ENCODE measurements around the gene XYLB.

Gene XYLB

DNA sequence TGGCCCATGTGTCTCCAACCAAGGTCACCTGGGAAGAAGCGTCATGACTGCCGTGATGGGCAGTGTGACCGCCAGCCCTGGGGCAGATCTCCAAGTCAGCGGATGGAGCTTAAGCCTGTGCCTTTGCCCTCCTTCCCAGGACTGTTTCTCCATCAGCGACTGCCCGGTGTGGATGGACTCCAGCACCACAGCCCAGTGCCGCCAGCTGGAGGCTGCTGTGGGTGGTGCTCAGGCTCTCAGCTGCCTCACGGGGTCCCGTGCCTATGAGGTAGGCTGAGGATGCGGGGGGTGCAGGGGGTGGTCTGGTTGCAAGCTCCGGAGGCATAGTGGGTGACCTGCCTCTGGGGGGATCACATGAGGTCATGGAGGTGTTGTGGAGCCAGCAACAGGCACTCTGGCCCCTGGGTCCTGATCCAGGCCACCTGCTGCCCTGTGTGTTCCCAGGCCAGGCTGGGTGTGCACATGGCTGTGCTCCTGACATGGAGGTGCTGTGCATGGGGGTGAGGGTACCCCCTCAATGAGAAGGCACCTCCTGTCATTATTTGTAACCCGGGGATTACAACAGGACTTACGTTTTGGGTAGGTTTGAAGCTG lies 19.0 kb downstream of the XYLB start:
- no peak for DNase-seq

DNA sequence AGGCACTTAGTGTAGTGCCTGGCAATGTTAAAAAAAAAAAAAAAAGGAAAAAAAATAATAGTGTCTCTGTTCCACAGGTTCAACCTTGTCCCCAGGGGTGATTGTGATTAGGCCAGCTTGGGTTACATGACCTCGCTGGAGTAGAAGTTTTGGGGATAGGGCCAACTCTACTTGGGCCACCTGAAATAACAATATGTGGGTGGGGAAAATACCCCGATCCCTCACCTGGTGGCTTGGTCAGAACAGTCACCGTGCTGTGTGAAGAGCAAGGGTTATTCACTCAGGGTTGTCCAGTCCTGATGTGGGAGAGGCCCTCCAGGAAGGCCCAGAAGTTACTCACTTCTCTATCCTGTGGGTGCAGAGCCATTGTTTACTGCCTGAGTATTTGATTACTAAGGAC lies 19.5 kb downstream of the XYLB start:
- no peak for DNase-seq

DNA sequence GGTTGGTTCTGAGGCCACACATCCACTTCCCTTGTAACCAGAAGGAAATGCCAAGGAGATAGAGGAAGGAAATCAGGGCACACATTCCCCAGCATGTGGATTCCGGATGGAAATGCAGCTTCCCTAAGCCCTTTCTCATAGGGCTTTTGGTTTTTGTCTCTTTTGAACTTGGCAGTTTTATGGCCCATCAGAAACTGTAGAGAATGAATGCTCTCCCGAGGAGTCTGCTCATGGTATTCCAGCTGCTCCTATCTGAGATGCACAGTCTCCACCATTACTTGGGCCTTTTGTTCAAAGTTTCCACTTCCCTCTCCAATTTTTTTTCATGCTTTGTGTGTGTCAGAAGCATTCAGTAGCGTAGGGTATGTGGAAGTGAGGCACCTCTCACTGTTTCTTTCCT lies 21.2 kb downstream of the XYLB start:
- DNase-seq, result no peak

DNA sequence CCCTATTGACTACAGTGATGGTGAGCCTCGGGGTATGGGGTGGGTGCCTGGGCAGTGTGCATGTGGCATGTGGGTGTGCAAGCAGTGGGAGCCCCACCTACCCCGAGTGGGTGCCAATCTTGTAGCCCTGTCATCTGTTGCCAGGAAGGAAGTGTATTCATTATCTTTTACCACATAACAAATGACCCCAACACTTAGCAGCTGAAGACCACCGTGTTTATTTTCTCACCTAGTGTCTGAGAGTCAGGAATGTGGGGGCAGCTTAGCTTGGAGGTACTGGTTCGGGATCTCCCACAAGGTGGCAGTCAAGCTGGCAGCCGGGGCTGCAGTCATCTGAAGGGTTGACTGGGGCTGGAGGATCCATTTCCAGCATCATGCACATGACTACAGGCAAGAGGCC lies 21.7 kb downstream of the XYLB start:
- no peak for DNase-seq

DNA sequence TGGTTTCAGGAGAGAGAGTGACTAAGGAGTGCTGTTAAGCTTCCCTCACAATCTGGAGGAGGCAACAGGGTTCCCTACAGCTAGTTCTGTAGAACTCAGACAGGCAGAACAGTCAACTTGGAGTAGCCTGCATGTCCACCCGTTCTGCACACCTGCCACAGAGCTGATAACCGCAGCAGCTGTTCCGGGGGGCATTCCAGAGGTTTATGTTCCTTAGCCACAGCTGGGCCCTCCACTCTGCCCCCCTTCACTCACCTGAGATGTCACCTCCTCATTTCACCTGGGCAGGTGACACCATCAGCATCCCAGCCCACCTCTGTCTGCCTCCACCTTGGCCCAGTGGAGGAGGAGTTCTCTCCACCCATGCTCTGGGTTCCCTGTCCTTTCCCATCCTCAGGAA lies 22.6 kb downstream of the XYLB start:
- DNase-seq, result no peak

DNA sequence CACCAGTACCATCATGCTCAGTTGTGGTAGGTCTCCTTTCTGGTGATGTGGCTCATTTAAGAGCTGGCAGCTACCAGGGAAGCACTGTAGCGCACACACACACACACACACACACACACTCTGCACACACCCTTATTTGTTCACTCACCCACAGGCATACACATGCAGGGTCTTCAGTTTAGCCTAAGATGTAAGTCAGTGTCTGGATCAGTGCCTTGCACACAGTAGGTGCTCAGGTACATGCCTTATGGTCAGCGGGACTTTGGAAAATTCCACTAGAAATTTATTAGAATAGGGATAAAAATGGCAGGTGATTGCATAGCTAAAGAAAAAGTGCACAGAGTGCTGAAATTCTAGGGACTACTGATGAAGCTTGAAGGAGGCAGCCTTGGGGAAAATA lies 23.6 kb downstream of the XYLB start:
- DNase-seq, result no peak

DNA sequence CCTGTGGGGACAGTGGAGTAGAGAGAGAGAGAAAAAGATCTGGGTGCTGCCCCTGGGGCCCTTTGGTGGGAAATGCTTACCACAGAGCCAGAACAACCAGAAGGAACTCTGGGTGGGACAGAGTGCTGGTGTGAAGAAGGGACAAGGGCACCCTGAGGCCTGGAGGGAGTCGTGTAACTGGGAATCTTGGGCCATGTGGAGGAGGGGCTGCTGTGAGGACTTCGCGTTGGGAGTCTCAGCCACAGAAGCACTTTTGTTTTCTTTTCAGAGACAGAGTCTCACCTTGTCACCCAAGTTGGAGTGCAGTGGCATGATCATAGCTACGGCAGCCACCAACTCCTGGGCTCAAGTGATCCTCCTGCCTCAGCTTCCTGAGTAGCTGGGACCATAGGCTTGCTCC lies 24.3 kb downstream of the XYLB start:
- DNase-seq, result no peak

DNA sequence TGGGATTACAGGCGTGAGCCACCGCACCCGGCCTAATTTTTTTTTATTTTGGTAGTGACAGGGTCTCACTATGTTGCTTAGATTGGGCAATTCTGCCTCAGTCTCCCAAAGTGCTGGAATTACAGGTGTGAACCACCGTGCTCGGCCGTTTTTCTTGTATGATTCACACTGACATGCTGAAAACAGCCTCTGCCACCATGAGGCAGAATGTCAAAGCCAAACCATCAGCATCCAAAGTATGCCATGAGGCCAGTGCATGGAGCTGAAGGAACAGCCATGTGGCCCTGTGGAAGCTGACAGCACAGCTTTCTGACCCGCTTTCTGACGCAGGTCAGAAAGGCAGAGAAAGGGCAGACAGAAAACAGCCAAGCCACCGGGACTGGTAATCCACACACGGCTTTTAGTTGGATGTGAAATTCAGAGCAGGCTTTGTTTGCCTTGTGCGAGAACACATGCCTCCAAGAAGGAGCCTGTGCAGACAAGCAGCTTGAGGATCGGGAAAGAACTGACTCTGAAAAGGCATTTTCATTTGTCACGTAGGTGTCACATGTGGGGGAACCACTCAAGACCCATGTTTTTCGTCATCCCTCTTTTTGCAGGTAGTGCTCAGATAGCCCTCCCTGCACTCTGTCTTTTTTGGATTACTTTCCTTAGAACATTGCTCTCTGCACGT lies 25.1 kb downstream of the XYLB start:
- no peak for DNase-seq

DNA sequence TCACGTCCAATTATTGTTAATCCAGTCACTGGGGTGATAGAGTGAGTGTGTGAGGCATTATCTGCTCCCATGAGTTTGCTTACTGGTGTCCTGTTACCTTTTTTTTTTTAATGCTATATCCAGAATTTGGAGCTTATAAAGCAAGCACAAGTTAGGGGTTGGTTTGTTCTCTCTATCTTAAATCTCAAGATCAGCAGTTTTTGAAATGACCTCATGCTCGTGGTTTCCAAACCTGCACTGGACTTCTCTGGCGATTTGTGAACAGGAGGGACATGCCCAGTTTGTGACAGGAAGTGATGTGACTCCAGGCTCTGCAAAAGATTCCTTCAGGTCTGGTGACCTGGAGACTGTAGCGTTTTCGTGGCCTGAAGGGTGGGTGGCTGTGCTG lies 25.6 kb downstream of the XYLB start:
- DNase-seq, result no peak

DNA sequence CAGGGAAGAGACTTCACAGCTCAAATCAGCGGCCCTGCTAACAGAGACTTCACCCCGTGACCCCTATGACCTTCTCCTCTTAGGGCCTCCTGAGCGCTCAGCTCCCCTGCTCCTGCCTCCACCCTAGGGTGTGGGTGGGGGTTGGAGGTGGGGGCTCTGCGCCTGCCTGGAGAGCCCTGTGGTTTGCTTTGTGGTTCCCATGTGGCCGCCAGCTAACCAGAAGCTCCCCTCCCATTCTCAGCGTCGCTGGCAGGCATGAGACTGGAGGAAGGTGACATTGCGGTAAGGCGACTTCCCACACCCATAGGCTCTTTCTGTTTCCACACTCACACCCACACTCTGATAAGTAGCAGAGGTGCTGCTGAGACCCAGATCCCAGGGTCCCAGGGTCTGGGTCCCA lies 27.6 kb downstream of the XYLB start:
- no peak for DNase-seq

DNA sequence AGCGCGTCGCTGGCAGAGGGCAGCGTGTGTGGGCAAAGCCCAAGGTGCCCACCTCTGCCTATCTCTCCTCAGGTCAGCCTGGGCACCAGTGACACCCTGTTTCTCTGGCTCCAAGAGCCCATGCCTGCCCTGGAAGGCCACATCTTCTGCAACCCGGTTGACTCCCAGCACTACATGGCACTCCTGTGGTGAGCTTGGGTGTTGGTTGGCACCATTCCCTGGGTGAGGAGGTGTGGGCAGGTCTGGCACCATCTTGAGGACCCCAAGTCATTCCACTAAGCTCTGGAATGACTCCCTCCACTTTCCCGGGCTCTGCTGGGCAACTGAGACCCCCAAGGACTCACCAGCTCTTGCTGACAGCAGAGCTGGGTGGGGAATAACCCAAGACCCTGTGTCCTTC lies 28.5 kb downstream of the XYLB start:
- DNase-seq, result no peak

DNA sequence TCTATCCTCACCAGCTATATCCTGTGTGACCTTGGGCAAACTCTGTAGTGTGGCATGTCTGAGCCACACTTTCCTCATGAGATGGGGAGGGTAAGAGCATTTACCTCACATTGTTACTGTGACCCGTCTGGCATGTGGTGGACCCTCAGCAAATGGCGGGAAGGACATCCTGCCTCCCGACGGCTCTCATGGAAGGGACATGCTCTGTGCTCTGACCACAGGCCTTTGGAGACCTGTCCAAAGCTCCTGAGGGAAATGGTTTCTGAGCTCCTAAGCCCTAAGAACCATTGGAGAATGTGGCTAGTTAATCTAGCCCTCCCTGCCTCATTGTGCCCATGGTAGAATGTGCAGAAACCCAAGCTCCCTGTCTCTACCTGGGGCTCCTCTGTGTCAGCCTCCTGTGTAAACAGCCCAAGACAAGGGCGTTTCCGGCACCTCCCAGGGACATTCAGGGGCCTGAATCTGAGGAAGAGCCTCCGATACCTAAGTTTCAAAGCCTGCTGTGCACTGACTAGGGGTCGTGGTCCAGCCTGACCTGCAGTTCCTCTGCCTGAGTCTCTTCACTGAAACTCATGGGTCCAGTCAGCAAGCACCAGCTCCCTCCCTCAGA lies 29.0 kb downstream of the XYLB start:
- DNase-seq, result no peak

DNA sequence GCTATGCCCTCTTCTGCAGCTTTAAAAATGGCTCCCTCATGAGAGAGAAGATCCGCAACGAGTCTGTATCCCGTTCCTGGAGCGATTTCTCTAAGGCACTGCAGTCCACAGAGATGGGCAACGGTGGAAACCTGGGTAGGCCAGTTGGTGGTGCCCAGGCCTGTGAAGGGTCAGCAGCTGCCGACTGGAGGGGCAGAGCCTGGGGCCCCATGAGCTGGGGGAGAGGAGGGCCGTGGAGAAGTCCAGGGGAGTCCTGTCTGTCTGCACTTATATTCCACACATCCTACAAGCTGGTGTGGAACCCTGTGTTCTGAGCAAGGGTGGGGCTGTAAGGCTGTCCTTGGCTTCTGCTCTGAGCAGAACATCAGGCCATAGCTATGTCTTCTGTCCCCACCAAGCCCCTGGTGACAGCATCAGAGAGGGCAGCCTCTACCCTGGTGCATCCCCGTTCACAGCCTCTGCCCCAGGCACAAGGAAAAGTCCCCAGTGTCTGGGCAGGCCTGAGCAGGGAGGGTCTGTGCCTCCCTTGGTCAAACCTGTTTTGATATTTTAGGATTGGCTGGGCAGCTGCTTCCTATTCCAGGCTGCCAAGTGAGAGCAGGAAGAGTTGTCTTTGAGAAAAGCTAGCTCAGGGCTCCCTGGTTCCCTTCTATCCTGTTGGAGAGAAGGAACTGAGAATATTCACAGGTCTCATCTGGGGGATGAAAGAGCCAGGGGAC lies 29.7 kb downstream of the XYLB start:
- no peak for DNase-seq

DNA sequence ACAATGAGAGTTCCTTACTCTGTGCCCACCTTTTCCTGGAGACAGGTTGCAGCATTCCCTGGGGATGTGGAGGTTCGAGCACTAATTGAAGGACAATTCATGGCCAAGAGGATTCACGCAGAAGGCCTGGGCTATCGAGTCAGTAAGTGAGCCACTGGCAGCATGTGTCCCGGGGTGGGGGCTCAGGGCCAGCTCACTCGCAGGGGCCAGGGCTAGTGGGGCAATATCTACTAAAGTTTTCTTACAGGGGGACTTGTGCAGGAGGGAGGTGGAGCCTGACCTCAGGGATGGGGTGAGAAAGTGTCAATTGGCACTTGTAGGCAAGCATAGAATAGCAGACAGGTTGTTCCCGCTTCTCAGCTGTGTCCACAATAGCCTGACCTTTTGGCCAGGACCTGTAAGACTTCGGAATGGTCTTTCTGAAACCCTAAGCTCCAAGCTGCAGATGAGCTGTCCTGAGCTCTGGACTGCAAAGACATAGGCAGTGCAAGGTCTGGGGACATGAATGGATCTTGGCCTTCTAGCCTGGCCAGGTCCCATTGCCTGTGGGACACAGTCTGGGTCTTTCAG lies 32.7 kb downstream of the XYLB start:
- DNase-seq, result no peak

DNA sequence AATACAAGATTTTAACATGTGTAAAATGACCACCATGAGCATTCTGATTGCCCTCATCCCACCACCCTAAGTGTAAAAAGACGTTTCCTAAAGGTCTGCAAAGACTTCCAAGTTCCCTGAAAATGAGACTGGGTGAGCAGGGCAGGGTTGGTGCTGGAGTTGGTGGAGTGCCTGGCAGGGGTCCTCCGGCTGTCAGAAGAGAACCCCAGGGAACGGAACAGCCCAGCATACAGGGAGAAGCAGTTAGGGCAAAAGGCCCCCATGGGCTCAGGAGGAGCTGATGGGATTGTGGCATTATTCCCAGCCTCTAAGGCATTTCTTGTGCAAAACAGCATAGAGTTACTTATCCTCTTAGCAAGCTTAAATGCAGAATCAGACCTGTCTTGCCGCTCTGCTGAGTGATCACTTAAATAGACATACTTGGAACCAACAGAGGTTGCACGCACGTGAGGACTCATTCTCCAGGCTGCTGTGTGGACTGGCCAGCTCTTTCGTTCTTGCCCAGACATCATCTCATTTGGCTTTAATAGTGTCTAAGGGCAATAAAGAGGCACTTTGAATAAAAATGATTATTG lies 36.0 kb downstream of the XYLB start:
- no peak for DNase-seq

DNA sequence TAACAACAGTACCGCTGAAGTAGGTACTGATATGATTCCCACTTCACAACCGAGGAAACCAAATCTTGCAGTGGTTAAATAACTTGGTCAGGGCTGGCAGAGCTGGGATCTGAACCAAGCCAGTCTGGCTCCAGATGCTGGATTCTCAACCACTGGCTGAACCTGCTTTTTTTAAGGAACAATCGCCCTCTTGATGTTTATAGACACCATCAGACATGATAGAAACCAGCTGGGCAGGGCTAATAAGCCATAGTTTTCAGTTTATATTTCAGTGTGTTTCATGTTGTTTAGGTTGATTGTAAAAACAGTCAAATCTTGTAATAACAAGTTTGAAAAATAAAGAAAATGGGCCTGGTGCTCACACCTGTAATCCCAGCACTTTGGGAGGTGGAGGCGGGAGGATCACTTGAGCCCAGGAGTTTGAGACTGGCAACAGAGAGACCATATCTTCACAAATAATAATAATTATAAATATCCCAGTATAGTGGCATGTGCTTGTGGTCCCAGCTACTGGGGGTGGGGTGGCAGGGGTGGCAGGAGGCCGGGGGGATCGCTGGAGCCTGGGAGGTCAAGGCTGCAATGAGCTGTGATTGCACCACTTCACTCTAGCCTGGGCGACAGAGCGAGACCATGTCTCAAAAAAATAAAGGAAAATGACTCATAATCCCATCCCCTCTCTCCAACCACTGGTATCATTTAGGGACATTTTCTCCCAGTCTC lies 36.7 kb downstream of the XYLB start:
- DNase-seq, result no peak

DNA sequence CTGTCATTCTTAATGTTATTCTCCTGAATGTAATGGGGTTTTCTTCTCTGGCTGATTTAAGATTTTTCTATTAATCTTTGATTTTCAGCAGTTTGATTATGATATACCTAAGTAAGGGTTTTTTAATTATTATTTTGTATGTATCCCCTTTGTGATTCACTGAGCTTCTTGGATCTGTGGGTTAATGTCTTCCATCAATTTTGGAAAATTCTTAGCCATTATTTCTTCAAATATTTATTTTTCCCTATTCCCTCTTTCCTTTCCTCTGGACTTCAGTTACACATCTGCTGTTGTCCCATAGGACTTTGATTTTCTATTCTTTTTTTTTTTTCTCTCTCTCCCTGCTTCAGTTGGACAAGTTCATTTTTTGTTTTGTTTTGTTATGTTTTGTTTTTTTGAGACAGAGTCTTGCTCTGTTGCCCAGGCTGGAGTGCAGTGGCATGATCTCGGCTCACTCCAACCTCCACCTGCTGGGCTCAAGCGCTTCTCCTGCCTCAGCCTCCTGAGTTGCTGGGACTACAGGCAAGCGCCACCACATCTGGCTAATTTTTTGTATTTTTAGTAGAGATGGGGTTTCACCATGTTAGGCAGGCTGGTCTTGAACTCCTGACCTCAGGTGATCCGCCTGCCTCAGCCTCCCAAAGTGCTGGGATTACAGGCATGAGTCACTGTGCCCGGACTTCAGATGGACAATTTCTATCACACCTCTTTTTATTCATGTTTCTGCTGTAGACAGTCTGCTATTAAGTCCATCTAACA lies 40.6 kb downstream of the XYLB start:
- no peak for DNase-seq

DNA sequence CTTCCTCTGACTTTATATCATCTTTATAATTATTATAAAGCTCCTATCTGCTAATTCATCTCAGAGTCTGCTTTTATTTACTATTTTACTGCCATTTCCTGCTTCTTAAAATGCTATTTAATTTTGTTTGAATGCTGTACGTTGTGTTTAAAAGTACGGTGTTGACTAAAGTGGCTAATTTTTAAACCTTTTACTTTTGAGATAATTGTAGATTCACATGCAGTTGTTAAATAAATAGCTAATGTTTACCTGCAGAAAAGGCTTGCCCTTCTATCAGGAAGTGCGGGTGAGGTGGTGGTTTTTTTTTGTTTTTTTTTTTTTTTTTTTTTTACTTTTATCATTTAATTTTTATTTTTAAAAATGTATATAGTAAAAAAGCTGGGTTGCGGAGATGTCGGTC lies 41.3 kb downstream of the XYLB start:
- DNase-seq, result no peak

DNA sequence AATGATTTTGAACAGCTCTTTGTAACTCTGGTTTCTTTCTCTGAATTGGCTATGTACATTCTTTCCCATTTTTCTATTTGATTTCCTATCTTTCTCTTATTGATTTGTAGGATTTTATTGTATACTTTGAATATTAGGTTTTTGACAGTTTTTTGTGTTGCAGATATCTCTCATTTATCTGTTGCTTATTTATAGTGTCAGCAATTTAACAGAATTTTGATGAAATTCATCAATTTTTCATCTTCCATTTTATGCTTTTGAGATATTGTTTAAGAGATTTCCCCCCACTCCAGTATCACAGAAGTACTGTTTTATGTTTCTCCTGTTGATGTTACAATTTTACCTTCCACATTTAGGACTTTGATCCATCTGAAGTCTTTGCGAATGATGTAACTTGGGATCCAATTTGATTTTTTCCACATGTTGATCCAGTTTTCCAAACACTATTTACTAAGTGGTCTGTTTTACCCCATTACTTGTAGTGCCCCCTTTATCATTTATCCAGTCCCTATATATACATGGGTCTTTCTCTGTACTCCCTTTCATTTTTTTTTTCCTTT lies 46.1 kb downstream of the XYLB start:
- DNase-seq, result no peak

DNA sequence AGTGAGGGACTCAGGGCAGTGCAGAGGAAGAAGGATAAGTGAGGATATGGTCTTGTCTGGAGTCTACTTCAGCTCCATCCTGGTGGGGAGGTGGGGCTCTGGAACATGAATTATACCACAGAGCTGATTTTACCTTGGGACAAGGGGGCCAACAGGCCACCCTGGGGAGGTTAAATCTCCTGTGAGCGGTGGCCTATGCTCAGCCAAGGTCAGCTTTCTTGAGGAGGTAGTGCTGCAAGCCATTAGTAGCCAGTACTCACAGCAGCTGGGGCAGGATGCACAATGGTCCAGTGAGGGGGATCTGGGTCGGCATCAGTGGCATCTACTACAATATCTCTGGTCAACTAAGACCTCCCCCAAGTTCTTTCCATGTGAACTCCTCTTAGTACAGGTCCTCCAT lies 49.7 kb downstream of the XYLB start:
- no peak for DNase-seq

DNA sequence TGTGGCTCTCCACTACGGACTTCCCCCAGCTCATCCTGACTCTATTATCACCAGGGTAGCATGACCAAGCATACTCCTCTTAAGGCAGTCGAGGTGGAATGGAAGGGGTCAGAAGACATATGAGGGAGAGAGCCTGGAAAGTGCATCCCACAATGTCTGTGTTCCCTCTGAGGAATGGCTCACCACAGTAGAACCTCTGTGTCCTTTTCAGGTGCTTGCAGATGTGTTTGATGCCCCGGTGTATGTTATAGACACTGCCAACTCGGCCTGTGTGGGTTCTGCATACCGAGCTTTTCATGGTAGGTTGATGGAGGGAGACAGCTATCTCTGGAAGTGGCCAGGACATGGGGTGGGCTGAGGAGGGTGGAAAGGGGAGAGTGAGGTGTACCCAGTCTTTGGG lies 50.3 kb downstream of the XYLB start:
- no peak for DNase-seq

DNA sequence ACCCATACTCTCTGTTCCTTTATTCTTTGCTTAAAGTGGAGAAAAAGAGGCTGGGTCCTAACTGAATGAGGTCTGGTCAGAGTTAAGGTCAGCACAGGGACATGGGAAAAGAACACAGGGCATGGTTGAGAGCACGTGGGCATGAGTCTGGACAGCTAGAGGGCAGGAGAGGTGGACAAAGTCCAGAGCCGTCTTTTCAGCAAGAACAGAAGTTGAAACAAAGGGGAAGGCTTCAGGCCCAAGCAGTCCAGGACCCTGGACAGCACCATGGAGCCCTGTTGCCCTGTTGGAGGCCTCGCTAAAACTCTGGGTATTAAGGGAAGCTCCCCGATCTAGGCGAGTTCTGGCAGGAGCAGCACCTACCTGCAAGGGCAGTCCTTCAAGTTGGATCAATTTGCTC lies 50.7 kb downstream of the XYLB start:
- DNase-seq, result no peak

All from NCI-H524 treated with DMSO at 0.1 percent for 48 hours (cell line).